Cerebellar nuclear complex (tissue), 1 donor: ENCODE measurements around the gene CUL3.

ENCODE experiments used
- DNase-seq, 2 experiments: peaks; one replicate each; lab custom pipeline; 2025; lab: John Stamatoyannopoulos, UW

The CUL3 gene

GRCh38 chr2:224580248-224580647, 4.9 kb downstream of the CUL3 start:
- DNase-seq, result no peak

DNA sequence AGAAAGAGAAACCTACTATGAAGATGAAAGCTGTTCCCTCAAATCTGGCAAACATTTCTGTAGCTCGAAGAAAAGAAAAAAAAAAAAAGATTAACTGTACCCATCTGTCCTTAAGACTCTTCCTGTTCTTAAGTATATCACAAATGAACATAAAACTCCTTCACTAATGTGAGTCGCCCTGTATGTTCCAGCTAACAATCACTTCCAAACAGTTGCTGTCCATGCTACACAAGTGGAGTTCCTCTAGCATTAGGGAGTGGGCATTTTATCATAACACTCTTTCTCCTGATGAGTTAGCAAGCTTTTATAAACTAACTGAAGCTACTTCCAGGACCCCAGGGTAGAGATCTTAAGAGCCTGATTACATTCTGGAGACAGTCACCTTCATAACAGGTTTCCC, 5.8 kb downstream of the CUL3 start:
- DNase-seq, result no peak

DNA sequence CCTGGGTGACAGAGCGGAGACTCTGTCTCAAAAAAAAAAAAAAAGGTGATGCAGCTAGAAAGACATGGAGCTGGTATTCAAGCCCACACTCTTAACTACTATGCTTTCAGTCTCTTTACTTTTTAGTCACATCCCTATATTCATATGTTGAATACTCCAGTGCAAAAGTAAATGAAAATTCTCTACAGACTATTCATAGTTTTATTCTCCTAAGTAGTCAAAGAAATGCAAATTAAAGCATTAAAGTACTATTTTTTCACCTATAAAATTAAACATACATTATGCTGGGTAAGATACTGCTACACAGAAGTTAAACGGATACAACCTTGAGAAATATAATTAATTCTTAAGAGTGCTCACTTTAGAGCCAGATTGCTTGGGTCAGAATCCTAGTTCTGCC, 7.6 kb downstream of the CUL3 start:
- no peak for DNase-seq

- DNase-seq, result no peak
Observed at GRCh38 chr2:224576088-224576715, 9.0 kb downstream of the CUL3 start.

DNA sequence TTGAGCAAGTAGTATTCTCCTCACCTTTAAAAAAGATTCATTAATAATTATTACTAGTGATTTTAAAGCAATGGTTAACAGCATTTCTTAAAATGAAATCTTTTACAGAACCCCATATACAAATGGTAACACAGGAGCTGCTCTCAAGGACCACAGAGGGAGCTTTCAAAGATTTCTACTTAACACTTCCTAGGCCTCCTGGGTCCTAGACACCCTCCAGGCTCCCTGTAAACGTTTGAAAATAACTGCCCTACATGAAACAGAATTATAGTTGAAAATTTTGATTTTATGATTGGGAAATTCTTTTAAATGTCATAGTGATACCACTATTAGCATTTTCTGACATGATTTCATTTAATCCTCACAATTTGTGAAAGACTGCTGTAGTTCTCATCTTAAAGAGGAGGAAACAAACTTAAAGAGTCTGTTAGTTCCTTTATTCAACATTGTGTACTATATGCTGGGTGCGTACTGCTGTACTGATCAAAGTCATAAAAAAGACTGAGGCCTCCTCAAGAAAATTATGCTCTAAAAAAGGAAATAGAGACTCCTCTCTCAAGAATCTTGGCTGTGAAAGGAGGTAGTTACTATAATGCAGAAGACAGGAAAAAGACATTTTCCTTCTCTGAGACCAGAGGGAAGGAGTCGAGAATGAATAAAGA, 10.6 kb downstream of the CUL3 start:
- no peak for DNase-seq

GRCh38 chr2:224573724-224574123, 11.4 kb downstream of the CUL3 start:
- no peak for DNase-seq

- DNase-seq, result no peak
Observed at GRCh38 chr2:224572338-224572737, 12.8 kb downstream of the CUL3 start.

- no peak for DNase-seq
Observed at GRCh38 chr2:224570328-224570993, 14.7 kb downstream of the CUL3 start.

DNA sequence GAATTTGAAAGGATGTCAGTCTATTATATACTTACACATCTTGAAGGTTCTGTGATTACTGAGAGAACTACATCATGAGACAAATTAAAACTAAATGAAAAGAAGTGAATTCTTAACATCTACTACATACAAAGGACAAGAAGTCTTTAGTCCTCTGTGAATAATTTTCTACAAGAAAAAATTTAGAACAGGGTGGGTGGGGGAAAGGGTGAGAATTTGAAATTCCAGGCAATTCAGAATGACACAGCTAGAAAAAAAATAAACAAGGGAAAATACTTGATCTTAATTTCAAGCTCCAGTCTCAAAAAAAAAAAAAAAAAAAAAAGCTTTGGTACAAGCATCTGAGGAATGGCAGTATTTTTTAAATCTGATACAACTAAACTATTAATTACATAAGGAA, 15.5 kb downstream of the CUL3 start:
- DNase-seq, result no peak

DNA sequence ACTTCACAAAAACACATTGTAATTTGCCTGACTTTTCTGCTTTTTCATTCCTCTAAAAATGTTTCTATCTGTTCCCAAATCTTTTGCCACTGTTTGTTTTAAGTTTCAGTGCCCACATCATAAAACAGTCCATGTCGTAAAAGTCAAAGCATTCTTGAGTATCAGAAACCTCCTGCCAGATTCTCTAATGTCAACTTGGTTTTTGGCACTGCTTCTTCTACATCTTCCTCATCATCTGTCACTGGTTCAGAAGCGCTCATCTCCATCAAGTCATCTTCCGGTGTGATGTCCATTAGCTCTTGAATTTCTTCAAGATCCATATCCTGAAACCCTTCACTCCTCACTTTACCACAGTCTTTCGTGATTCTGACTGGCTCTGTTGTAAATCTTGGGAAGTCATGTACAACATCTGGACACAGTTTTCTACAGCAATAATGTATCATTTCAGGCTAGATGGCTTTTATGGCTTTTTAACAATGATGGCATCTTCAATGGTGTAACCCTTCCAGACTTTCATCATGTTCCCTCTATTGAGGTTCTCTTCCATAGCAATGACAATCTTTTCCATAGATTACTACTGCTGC, 19.6 kb downstream of the CUL3 start:
- no peak for DNase-seq

DNA sequence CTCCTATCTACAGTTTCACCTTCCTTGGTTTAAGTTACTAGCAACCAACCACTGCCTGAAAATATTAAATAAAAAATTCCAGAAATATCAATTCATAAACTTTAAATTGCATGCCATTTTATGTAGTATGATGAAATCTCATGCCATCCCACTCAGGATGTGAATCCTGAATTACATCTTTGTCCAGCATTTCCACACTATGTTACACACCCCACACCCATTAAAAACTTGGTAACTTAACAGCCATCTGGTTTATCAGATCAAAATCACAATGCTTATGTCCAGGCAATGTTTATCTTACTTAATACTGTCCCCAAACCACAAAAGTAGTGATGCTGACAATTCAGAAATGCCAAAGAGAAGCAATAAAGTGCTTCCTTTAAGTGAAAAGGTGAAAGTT, 21.6 kb downstream of the CUL3 start:
- DNase-seq, result no peak

DNA sequence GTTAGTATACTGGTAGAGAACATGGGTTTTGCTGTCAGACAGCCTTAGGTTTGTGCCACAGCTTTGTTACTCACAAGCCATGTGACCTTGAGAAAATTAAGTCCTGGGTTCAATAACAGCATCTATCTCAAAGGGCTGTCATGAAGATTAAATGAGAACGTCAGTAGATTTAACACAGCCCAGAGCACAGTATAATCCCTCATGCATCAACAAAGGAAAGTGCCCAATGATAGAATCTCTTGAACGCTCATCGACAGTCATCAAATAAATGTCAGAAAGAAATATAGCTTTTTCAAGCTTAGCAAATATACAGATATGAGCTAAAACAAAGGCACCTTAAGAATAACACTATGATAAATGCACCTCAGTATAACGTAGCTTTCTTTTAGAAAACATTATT, 22.3 kb downstream of the CUL3 start:
- DNase-seq, result no peak

DNA sequence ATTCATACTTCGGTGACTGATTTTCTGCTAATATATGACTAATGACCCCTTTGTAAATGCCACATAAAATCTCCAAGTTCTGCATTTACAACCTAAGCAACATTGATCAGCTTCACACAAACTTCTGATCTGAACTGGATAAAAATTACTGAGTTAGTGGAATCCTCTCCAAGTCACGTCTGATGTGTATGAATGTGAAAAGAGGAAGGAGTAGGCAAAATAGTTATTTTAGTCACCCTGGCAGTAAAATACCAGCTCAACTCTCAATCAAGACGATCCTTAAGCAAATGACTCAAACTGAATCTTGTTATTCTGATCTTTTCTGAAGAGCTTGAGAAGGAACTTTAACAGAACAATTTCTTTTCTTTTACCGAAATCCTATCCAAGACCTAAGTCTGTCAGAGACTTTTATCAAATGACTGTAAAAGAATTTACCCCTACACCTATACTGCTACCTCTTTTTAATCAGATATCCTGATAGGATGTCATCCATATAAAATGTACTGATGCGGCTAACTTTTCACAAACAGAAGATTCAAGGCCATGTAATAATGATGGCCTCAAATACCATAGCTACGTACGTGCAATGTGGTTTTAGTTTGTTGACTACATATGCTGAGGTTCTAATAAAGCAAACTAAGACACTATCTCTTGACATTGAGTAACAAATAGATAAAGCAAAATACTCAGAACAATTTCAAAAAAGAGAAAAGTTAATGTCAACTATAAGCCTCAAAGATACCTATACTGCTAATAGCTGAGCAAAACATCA, 23.7 kb downstream of the CUL3 start:
- DNase-seq, result no peak

- no peak for DNase-seq
Observed at GRCh38 chr2:224560549-224560948, 24.6 kb downstream of the CUL3 start.

GRCh38 chr2:224557610-224558009, 27.6 kb downstream of the CUL3 start:
- DNase-seq, result no peak

- no peak for DNase-seq
Observed at GRCh38 chr2:224556381-224556780, 28.8 kb downstream of the CUL3 start.

DNA sequence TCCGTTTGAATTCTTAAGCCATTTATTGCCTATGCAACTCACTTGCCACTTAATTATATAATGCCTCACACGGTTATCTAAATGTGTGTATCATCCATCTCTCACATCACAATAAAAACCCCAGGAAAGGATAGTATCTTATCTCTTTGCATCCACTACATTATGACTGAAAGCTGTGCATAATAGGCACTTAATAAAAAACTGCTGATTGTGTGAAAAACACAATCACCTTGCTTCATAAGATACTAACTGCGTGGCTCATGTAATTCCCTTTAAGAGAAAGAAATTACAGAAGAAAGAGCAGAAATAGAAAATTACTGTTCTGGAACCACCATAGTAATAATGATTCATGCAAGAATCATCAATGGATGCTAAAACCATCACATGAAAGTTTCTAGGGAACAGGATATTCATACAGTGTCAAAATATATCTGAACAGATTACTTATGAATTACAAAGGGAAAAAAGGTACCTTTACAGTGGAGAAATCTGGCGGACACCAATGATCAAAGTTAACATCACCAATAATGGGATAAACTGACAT, 29.3 kb downstream of the CUL3 start:
- no peak for DNase-seq

DNA sequence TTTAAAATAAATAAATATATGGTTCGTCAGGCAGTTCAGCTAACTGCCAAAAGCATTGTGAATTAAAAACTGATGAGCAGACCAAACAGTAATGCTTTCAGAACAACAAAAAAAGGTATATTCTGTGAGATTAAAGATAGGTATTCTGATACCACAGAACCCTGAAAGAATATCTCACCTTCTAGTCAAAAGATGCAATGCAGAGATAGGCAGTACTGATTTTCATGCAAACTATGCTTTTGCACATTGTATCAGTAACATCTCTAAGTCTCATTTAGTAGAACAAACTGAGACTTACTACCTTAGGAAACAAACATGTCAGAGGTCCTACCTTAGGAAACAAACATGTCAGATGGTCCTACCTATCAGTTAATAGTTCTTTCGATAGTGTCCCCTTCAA, 32.4 kb downstream of the CUL3 start:
- DNase-seq, result no peak

DNA sequence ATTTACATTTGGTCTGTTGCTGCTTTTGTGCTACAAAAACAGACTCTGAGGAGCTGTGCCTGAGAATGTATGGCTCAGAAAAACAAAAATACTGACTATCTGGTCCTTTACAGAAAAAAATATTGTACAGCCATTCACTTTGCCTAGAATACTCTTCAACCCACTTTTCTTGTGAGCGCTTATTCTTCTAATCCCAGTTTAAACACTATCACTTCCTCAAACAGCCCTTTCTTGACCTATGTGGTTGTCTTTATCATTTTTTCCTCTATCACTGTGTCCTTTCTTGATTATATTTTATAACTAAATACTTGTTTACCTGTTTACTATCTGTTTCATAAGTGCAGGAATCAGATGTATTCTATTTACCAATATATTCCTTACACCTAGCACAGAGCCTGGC, 33.5 kb downstream of the CUL3 start:
- no peak for DNase-seq

- DNase-seq, result no peak
Observed at GRCh38 chr2:224546926-224547325, 38.2 kb downstream of the CUL3 start.

GRCh38 chr2:224545884-224546644, 39.1 kb downstream of the CUL3 start:
- DNase-seq, result no peak
